WTC11 (cell line): ENCODE results near the gene ICAM3.

ENCODE experiments used
- AR ChIP-seq: fragments of 250-450 bp; sonication (Bioruptor Pico); IDR thresholded peaks from 2 replicates; pipeline ENCODE4 v1.9.0; 2021; ENCODE audit warnings: mild to moderate bottlenecking
- CBFB ChIP-seq: sonication (generic); formaldehyde crosslinking; IDR thresholded peaks from 2 replicates; pipeline ENCODE4 v1.8.1; 2022; ENCODE audit warnings: mild to moderate bottlenecking, low read depth, missing genetic modification reagents
- CREB1 ChIP-seq: sonication (generic); formaldehyde crosslinking; IDR thresholded peaks from 2 replicates; pipeline ENCODE4 v1.8.0; 2023; ENCODE audit warnings: mild to moderate bottlenecking, missing genetic modification reagents
- CTCF ChIP-seq: fragments of 200-600 bp; IDR thresholded peaks from 2 replicates; pipeline ENCODE4 v1.8.0; 2022; ENCODE audit warnings: antibody characterized with exemption
- ESRRA ChIP-seq: sonication (generic); formaldehyde crosslinking; IDR thresholded peaks from 2 replicates; pipeline ENCODE4 v1.8.1; 2022; ENCODE audit warnings: mild to moderate bottlenecking, missing genetic modification reagents, borderline replicate concordance
- FOXP1 ChIP-seq: sonication (generic); formaldehyde crosslinking; IDR thresholded peaks from 2 replicates; pipeline ENCODE4 v1.8.0; 2022; ENCODE audit warnings: missing genetic modification reagents, mild to moderate bottlenecking, moderate library complexity, borderline replicate concordance
- GABPB1 ChIP-seq: sonication (generic); formaldehyde crosslinking; IDR thresholded peaks from 2 replicates; pipeline ENCODE4 v1.8.1; 2023; ENCODE audit warnings: mild to moderate bottlenecking, missing genetic modification reagents
- JUN ChIP-seq: sonication (generic); formaldehyde crosslinking; IDR thresholded peaks from 2 replicates; pipeline ENCODE4 v1.8.0; 2023; ENCODE audit warnings: mild to moderate bottlenecking, missing genetic modification reagents
- RELA ChIP-seq: sonication (generic); formaldehyde crosslinking; IDR thresholded peaks from 2 replicates; pipeline ENCODE4 v1.8.1; 2022; ENCODE audit warnings: missing genetic modification reagents, mild to moderate bottlenecking, borderline replicate concordance
- SP1 ChIP-seq: sonication (generic); formaldehyde crosslinking; conservative IDR thresholded peaks from 2 replicates; pipeline ENCODE4 v1.8.1; 2022; ENCODE audit warnings: missing genetic modification reagents
- TCF7 ChIP-seq: sonication (generic); formaldehyde crosslinking; IDR thresholded peaks from 2 replicates; pipeline ENCODE4 v1.8.0; 2022; ENCODE audit warnings: mild to moderate bottlenecking, low read depth, missing genetic modification reagents, moderate library complexity
- ZNF416 ChIP-seq: fragments of 250-450 bp; sonication (Bioruptor Pico); IDR thresholded peaks from 2 replicates; pipeline ENCODE4 v1.9.0; 2021; ENCODE audit warnings: mild to moderate bottlenecking, inconsistent platforms

GRCh38 chr19:10284065-10284959, 55.1 kb downstream of the ICAM3 start:
- no peak for TF ChIP-seq CTCF
- no peak for TF ChIP-seq RELA (CRISPR knock-in tag)
- no peak for TF ChIP-seq AR (CRISPR knock-in tag)
- no peak for TF ChIP-seq JUN
- TF ChIP-seq FOXP1 (CRISPR knock-in tag): no peak
- TF ChIP-seq TCF7: no peak
- no peak for TF ChIP-seq ZNF416 (CRISPR knock-in tag)
- no peak for TF ChIP-seq ESRRA (CRISPR knock-in tag)
- TF ChIP-seq CBFB: no peak
- TF ChIP-seq GABPB1 (CRISPR knock-in tag): no peak
- no peak for TF ChIP-seq CREB1
- TF ChIP-seq SP1 (CRISPR knock-in tag): no peak
